ENCODE data around the gene ARSG.
A peak's percentile ranks its signal among the peaks of the same experiment; 100 is the strongest.

Gene ARSG

GRCh38 chr17:68457168-68457538, 165.9 kb downstream of the ARSG start, which contains the start of gene WIPI1:
TSS of gene WIPI1 (minus strand) at chr17:68457496. CDS start at chr17:68457421, 75 bp downstream.
- Mint-ChIP-seq H3K27ac (no peak within 1 kb of the TSS), H3K4me3 (peak within 1 kb of the TSS; percentile 93), H3K36me3 (ENCODE audit: low read depth) (no peaks in the 10 kb centered on the region), H3K27me3 (ENCODE audit: low read depth, poor library complexity) (peaks cover 29% of the 10 kb centered on the region), H3K9me3 (no peaks in the 10 kb centered on the region), H3K4me1 (peaks cover 54% of the 10 kb centered on the region)
- DNase-seq, result no peak
- no peak for TF ChIP-seq CTCF (IDR thresholded peaks at IDR 0.05)

- H3K27ac Mint-ChIP-seq, result no peak overlapping the region
- H3K4me1 Mint-ChIP-seq, result peaks cover 57% of the 10 kb centered on the region
- peak; percentile 98 for DNase-seq
- H3K4me3 Mint-ChIP-seq, result peak overlapping the region; percentile 85
- H3K36me3 Mint-ChIP-seq (ENCODE audit: low read depth), result no peaks in the 10 kb centered on the region
- no peaks in the 10 kb centered on the region for H3K9me3 Mint-ChIP-seq
- TF ChIP-seq CTCF (IDR thresholded peaks at IDR 0.05), result no peak
- peaks cover 29% of the 10 kb centered on the region for H3K27me3 Mint-ChIP-seq (ENCODE audit: low read depth, poor library complexity)
Measured at GRCh38 chr17:68457539-68458259, 166.4 kb downstream of the ARSG start.

GRCh38 chr17:68458260-68459036, 167.2 kb downstream of the ARSG start:
- H3K9me3 Mint-ChIP-seq, result no peaks in the 10 kb centered on the region
- no peaks in the 10 kb centered on the region for H3K36me3 Mint-ChIP-seq (ENCODE audit: low read depth)
- H3K4me3 Mint-ChIP-seq, result peak overlapping the region; percentile 85
- DNase-seq, result no peak
- no peak overlapping the region for H3K27ac Mint-ChIP-seq
- TF ChIP-seq CTCF (IDR thresholded peaks at IDR 0.05), result no peak
- peaks cover 29% of the 10 kb centered on the region for H3K27me3 Mint-ChIP-seq (ENCODE audit: low read depth, poor library complexity)
- peaks cover 59% of the 10 kb centered on the region for H3K4me1 Mint-ChIP-seq

- Mint-ChIP-seq H3K27ac (no peak overlapping the region), H3K36me3 (ENCODE audit: low read depth) (no peaks in the 10 kb centered on the region), H3K4me1 (peaks cover 58% of the 10 kb centered on the region), H3K4me3 (peak overlapping the region; percentile 0), H3K27me3 (ENCODE audit: low read depth, poor library complexity) (peaks cover 29% of the 10 kb centered on the region), H3K9me3 (no peaks in the 10 kb centered on the region)
- no peak for TF ChIP-seq CTCF (IDR thresholded peaks at IDR 0.05)
- no peak for DNase-seq
Measured at GRCh38 chr17:68459037-68459639, 167.8 kb downstream of the ARSG start.

- Mint-ChIP-seq H3K9me3 (no peaks in the 10 kb centered on the region), H3K27ac (no peak overlapping the region), H3K36me3 (ENCODE audit: low read depth) (no peaks in the 10 kb centered on the region), H3K27me3 (ENCODE audit: low read depth, poor library complexity) (peaks cover 29% of the 10 kb centered on the region), H3K4me1 (peaks cover 53% of the 10 kb centered on the region), H3K4me3 (no peak overlapping the region)
- no peak for TF ChIP-seq CTCF (IDR thresholded peaks at IDR 0.05)
- DNase-seq, result no peak
Measured at GRCh38 chr17:68460146-68460545, 168.9 kb downstream of the ARSG start.

All from nephron progenitor cell (in vitro differentiated cells).